Hindlimb muscle (tissue), 1 donor: Measurements from ENCODE around the gene ENO4. TPM values are rescaled to one million over a fixed set of nuclear protein-coding genes. Genes with fewer than 3 reads are reported as not detected.

Experiments
- DNase-seq: peaks from one replicate; pipeline ENCODE4 v3.0.0-alpha.2; 2013
- polyA plus RNA-seq: library from polyadenylated mRNA; unstranded; fragments of 120-200 nt; gene quantifications from one replicate; pipeline ENCODE4 v1.2.1, GENCODE V29; 2013; ENCODE audit not compliant: insufficient read length

Gene ENO4
- polyA plus RNA-seq, 1 donor, result 0.19 TPM

GRCh38 chr10:116917481-116917880 lies 68.2 kb downstream of the ENO4 start:
- DNase-seq, result no peak

GRCh38 chr10:116918583-116918982 lies 69.3 kb downstream of the ENO4 start:
- DNase-seq, result no peak

DNA sequence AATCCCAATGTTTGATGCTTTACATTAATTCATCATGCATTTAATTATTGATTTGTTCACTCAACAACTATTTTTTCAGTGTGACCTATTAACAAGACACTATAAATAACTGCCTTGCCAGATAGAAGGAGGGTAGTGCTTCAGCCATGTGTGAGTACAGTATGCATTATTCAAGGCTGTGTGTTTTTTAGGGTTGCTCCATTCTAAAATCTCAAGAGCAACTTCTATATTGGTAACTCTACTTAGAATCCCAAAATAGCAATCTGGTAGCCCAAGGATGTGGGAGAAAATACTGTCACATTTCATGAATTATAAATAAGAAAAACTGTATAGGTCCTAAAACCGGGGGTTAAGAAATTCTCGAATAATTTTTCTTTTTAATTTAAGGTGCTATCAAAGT lies 69.9 kb downstream of the ENO4 start:
- no peak for DNase-seq

DNA sequence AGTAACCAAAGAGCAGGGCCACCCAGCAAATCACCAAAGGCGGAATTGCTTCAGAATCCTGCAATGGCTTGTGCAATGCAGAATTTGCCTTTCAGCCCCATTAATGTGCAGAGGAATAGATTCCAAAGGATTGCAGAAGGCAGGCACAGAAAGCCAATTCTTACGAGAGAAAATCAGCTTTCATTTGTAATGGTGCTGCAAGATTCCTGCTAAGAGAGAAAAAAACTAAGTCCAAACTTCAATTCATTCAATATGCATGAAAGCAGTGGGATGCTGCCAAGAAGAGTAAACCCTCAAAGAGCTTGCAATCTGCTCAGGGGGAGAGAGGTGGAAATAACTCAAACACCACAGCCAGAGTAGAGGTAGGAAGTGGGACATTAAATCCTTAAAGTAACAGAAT lies 70.4 kb downstream of the ENO4 start:
- DNase-seq, result no peak

DNA sequence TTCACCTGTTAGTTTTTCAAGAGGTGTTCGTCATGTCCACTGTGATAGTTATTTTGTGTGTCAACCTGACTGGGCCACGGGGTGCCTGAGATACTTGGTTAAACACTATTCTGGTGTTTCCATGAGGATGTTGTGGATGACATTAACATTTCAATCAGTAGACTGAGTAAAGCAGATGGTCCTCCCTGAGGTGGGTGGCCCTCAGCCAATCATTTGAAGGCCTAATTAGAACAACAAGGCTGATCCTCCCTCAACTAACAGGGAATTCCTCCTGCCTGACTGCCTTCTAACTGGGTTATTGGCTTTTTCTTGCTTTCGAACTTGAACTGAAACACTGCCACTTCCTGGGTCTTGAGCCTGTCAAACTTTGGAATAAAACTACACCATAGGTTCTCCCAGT lies 75.8 kb downstream of the ENO4 start:
- DNase-seq, result no peak

GRCh38 chr10:116926426-116926825 lies 77.1 kb downstream of the ENO4 start:
- DNase-seq, result no peak

GRCh38 chr10:116931806-116932205 lies 82.5 kb downstream of the ENO4 start:
- no peak for DNase-seq

Other genes with a start within 250 kb of the ENO4 start
- gene PNLIPRP2, start 228.5 kb upstream of the ENO4 start, polyA plus RNA-seq, result not detected
- 8.0 TPM for gene HSPA12A, start 106.9 kb upstream of the ENO4 start, polyA plus RNA-seq
- gene SHTN1, start 155.7 kb downstream of the ENO4 start, polyA plus RNA-seq, result 7.0 TPM